GM18870 (cell line): ENCODE results near the gene HMGCR.
"Not testable (repeated sequence)": the region's sequence is repeated elsewhere in the genome, so short reads cannot be mapped to it uniquely, and the experiment has no call there.

Experiments
- ATAC-seq: cut with Tn5 transposase; IDR thresholded peaks from one replicate; pipeline ENCODE4 v1.9.1; 2021; ENCODE audit warnings: moderate library complexity; ENCODE audit not compliant: unreplicated experiment

Gene HMGCR

DNA sequence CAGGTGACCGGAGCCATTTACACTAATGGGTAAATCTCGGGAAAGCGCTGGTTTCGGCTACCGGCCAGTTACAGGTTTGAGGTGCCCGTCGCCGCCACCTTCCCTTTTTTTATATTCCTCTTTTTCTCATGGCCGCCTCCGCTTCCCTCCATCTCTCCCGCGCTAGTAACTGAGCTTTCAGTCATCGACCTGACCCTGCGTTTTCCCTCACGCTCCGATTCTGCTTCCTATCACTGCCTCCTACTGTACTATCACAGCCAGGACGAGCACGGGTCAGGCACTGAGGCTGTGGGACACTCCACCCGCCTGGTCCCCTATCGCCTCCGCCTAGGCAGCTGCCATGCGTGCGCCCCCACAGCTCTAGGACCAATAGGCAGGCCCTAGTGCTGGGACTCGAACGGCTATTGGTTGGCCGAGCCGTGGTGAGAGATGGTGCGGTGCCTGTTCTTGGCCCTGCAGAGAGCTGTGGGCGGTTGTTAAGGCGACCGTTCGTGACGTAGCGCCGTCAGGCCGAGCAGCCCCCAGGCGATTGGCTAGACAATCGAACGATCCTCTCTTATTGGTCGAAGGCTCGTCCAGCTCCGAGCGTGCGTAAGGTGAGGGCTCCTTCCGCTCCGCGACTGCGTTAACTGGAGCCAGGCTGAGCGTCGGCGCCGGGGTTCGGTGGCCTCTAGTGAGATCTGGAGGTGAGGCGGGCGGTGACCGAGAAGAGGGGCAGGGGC is at the start of gene HMGCR:
HMGCR (plus strand) TSS at position 606 of the 722 bp plus-strand sequence. CDS start 5,386 bp downstream, outside the sequence.
- peak; percentile 99 for ATAC-seq

- not testable (repeated sequence) for ATAC-seq
Measured at GRCh38 chr5:75291844-75292243, 45.2 kb upstream of the HMGCR start.

DNA sequence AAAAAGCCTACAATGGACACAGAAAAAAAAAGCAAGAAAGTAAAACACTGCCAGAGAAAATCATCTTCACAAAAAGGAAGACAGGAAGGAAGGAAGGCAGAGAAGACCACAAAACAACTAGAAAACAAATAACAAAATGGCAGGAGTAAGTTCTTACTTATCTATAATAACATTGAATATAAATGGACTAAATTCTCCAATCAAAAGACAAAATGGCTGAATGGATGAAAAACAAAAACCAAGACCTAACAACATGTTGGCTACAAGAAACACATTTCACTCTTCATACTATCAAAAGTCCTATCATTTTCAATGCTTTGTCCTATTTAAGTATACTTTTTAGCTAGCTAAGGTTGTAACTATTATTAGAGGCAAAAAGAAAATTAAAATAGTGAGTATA is 36.9 kb upstream of the HMGCR start:
- no peak for ATAC-seq

GRCh38 chr5:75303419-75303818 is 33.6 kb upstream of the HMGCR start:
- no peak for ATAC-seq

- not testable (repeated sequence) for ATAC-seq
Measured at GRCh38 chr5:75304486-75304885, 32.5 kb upstream of the HMGCR start.

DNA sequence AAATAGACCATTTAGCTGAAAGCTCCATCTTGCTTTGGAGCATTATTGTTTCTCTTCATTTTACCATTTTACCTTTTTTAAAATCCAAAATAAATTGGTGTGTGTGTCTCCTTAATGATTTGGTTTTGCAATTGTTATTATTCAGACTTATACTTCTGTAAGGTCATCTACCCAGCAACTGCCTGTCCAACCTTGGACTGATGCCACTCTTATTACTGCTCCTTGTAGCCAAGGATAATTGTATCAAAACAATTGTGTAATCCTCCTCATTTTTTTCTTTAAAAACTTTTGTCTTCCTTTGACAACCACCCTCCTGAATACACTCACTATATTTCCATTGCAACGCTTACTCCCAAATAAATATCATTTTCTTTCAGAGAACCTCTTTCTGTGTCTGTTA is 30.3 kb upstream of the HMGCR start:
- ATAC-seq: no peak

DNA sequence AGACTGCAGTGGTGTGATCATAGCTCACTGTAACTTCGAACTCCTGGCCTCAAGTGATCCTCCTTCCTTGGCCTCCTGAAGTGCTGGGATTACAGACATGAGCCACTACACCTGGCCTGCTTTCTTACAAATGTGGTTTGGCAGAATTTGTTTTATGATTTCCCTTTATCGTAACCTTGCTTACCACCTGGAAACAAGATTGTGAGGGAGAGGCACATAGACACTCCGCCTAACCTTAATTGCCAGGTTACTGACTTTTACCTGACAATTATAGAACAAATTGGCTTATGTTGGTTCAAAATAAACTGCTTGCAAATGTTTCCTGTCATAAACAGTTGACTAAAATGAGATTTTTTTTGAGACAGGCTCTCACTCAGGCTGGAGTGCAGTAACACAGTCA is 26.8 kb upstream of the HMGCR start:
- ATAC-seq: no peak

GRCh38 chr5:75319148-75319547 is 17.9 kb upstream of the HMGCR start:
- not testable (repeated sequence) for ATAC-seq

GRCh38 chr5:75319638-75320037 is 17.4 kb upstream of the HMGCR start:
- no peak for ATAC-seq

DNA sequence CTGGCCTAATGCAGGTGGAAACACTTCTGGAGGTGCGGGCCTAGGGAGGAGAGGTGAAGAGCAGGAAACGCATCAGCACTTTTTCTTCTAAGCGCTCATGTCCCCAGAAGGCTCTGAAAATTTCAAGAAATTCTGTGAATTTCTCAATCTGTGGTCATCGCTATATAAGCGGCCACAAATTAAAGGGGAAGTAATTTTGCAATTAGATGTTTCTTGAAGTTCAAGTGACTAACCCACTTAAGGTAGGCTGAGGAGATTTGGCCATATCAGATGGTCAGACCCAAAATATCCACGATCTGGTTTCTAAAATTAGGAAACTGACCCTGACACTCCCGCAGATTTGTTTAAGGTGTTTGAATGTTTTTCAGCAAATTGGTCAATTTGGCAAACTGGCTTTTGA is 16.6 kb upstream of the HMGCR start:
- no peak for ATAC-seq

- ATAC-seq: no peak
Measured at GRCh38 chr5:75322066-75322465, 15.0 kb upstream of the HMGCR start.

GRCh38 chr5:75324791-75325190 is 12.2 kb upstream of the HMGCR start:
- no peak for ATAC-seq

GRCh38 chr5:75325242-75325641 is 11.8 kb upstream of the HMGCR start:
- ATAC-seq: no peak

GRCh38 chr5:75330404-75330803 is 6.6 kb upstream of the HMGCR start:
- ATAC-seq: no peak

GRCh38 chr5:75331095-75332090 is 5.6 kb upstream of the HMGCR start:
- ATAC-seq: no peak

DNA sequence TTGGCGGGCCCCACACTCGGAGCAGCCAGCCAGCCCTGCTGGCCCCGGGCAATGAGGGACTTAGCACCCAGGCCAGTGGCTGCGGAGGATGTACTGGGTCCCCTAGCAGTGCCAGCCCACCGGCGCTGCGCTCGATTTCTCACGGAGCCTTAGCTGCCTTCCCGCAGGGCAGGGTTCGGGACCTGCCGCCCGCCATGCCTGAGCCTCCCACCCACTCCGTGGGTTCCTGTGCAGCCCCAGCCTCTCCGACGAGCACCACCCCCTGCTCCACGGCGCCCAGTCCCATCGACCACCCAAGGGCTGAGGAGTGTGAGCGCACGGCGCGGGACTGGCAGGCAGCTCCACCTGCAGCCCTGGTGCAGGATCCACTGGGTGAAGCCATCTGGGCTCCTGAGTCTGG is 3.3 kb upstream of the HMGCR start:
- ATAC-seq: not testable (repeated sequence)

DNA sequence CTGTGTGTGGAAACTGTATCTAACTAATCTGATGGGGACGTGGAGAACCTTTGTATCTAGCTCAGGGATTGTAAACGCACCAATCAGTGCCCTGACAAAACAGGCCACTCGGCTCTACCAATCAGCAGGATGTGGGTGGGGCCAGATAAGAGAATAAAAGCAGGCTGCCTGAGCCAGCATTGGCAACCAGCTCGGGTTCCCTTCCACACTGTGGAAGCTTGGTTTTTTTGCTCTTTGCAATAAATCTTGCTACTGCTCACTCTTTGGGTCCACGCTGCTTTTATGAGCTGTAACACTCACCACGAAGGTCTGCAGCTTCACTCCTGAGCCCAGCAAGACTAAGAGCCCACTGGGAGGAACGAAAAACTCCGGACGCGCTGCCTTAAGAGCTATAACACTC is 2.6 kb upstream of the HMGCR start:
- not testable (repeated sequence) for ATAC-seq

GRCh38 chr5:75335486-75335885 is 1.5 kb upstream of the HMGCR start:
- ATAC-seq: no peak

GRCh38 chr5:75335952-75336614 is 937 bp upstream of the HMGCR start:
- peak; percentile 1 for ATAC-seq

DNA sequence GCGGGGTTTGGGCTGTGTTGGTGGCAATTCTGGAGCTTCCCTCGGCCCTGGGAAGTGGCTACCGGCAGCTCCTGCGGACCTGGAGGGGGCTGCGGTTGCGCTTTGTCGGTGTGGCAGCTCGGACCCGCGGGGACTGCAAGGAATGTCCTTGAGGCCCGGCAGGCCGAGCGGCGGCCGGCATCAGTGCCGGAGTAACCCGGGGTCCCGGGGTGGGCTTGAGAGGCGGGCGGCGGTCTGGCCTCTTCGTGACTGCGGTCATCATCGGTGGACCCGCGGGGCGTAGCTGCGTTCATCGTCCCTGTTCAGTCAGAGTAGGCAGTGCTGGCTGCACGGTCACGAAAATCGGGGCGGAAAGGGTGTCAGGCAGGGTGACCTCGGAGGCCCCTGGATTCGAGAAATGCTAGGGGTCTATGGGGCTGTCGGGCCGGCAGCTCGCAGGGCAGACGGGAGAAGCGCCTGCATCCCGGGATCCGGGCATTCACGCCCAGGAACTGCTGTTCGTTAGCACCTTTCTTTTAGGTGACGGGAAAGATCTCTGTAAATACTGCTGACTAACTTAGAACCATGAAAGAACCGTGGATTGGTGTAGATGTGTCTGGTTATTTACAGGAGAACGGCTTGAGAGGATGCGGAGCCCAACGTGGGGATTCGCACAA is 474 bp downstream of the HMGCR start:
- no peak for ATAC-seq

DNA sequence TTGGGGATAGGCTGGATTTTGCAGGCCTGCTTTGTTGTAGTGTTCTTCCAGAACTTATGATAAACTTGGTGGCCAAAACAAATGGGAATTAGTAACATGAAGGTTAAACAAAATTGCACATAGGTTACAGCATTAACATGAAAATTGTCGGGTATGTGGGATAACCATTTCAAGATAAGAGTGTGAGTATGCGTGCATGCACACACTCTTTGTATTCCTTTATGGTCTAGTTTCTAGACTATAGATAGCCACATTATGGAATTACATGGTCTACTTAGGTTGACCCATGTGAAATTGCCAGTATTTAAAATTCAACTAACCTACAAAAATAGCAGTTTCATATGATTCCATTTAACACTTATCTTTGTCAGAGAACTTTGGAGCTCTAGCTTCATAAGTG is 1.4 kb downstream of the HMGCR start:
- no peak for ATAC-seq
